ENCODE measurements around the gene IFITM10.
A peak's percentile ranks its signal among the peaks of the same experiment; 100 is the strongest.

Gene IFITM10

DNA sequence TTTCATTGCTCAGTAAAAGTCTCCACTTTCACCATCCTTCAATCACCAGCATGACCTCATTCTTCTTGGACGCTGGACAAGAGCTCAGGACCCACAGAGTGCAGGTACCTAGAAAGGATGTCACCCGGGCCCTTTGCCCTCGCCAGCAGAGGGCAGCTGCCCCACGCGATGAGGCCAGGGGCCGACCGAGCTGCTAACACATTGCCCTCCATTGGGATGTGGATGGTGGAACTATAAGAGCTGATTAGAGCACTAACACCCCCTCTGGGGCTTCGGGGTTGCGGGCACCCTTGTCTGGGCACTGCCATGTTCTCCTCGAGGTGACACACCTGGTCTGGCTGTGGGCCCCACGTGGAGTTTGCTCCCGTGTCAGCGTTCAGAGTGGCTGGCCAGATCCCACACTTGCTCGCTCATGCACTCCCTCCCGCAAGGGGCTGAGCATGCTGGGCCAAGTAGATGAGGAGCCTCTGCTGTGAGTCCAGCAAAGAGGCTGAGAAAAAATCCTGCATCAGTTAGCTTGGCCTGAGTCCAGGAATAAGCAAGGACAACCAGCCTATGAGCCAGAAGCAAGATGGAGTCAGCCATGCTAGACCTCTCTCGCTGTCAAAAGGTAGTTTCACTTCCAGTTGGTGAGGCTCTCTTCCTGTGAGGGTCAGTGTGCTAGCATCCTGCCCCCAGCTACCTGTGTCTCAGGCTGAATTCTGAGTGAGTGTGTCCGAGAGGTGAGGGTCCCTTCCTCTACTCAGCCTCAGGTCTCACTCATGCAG is 43.6 kb downstream of the IFITM10 start:
- no peak for DNase-seq

DNA sequence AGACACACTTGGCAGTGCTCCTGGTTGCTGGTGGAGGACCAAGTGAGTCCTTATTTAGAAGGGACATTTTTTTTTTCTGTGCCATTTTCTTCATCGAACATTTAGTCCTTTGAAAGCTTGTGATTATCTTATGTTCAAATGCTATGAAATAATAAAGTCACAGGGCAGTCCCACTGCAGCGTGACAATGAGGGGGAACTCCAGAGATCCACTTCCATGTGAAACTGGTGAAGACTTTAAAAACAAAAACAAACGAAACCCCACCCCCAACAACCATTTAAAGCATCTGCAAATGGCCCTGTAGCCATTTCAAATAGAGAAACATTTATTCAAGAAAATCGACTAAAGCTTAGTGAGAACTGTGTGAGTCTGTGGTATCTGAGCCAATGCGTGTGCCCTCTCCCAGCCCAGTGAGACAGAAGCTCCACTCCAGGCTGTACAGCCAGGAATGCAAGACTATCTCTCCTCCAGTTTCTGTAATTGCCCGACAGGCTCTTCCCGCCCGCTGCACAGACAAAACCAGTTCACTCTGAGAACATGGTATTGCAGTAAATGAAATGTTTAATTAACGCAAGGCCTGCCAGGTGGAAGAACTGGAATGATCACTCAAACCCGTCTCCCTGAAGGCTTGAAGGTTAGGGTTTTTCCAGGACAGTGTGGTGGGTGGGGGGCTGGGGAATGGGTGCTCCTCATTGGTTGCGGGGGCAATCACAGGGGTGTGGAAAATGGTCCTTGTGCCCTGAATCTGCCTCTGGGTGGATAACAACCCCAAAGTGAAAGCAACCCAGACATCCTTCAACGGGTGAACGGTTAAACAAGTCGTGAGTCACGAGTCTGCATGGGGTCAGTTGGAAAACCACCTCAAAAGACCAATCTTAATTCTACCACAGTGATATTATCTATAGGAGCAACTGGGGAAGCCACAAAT is 45.0 kb downstream of the IFITM10 start:
- DNase-seq: no peak

GRCh38 chr11:1703146-1703545 is 47.2 kb downstream of the IFITM10 start:
- no peak for DNase-seq

DNA sequence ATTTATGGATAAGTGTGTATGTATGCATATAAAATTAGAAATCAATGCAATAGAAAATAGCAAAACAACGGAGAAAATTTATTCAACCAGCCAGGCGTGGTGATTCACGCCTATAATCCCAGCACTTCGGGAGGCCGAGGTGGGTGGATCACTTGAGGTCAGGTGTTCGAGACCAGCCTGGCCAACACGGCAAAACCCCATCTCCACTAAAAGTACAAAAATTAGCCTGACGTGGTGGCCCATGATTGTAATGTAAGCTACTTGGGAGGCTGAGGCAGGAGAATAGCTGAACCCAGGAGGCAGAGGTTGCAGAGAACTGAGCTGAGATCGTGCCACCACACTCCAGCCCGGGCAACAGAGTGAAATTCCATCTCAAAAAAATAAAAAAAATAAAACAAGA is 47.9 kb downstream of the IFITM10 start:
- DNase-seq: no peak

GRCh38 chr11:1701091-1701807 is 49.1 kb downstream of the IFITM10 start:
- no peak for DNase-seq

DNA sequence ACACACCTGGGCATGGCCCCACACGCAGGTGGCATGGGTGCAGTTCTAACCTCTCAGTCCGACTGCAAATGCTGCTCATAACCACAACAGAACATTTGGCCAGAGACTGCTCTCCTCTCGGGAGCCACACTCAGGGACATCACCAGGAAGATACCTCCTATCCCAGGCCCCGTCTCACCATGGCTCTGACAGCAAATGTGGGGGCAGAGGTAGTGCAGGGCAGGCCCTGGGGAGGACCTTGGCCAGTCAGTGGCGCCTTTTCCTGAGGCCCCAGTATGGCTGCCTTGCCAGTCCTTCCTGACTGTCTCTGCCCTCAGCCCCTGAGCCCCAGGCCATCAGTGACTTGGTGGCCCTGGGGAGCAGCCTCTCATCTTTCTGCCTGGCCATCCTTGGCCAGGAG is 50.6 kb downstream of the IFITM10 start:
- no peak for DNase-seq

DNA sequence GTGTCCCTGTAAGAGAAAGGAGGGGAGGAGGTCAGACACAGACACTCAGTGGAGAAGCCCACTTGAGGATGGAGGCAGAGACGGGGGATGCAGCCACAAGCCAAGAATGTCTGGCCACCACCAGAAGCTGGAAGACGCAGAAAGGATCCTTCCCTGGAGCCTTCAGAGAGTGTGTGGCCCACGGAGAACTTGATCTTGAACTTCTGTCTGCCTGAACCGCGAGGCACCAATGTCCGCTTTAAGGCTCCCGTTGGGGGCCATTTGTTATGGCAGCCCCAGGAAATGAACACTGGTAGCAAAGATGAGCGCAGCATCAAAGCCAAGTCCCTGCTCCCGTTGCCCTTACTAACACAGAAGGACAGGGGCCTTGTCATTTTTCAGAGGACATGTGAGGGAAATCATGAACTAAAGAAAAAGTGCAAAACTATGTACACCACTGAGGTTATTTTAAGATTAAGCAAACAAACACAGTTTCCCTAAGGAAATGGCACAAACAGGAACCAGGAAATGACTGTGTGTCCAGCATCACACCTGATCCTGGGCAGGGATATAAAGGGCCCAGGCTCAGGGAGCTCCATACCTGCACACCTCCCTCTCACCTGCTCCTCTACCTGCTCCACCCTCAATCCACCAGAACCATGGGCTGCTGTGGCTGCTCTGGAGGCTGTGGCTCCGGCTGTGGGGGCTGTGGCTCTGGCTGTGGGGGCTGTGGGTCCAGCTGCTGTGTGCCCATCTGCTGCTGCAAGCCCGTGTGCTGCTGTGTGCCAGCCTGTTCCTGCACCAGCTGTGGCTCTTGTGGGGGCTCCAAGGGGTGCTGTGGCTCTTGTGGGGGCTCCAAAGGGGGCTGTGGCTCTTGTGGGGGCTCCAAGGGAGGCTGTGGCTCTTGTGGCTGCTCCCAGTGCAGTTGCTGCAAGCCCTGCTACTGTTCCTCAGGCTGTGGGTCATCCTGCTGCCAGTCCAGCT is 53.5 kb downstream of the IFITM10 start, which contains the start of gene KRTAP5-6:
Gene KRTAP5-6, plus strand, starts transcription at position 588 of the 963 bp plus-strand sequence. Its CDS starts 51 bp downstream, at position 639.
- DNase-seq: no peak

- no peak for DNase-seq
Measured at GRCh38 chr11:1695548-1696108, 54.8 kb downstream of the IFITM10 start.

DNA sequence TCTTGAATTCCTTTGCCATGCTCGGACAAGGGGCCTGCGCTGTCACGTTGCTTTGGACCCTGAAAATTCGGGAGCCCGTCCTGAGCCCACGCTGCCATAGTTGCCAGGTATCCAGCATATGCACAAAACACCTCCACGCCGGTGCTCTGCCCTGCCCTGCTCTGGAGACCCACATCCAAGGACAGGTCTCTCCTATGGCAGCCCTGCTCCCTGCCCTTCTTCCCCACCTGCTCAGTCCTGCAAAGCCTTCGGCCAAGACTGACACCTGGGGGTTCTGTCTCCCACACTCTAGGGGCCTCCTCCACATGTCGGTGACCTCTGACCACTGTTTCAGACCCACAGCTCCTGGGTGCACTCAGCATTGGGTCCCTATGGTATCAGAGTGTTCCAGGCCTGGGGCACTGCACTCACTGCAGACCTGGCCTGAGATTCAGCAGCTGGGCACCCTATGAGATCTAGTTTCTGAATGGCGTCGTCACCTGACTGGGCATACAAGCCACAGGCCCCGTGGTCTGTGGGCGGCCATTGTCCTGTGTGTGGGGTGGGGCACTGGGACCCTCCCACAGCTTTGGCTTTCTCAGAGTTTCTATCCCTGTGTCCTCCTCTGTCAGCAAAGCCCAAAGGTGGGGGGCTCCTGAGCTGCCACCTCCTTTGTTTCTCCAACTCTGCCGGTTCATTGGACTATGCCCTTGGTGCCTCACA is 55.4 kb downstream of the IFITM10 start:
- no peak for DNase-seq

GRCh38 chr11:1694064-1694845 is 56.1 kb downstream of the IFITM10 start:
- peak; percentile 73 for DNase-seq

GRCh38 chr11:1693327-1694063 is 56.9 kb downstream of the IFITM10 start:
- peak; percentile 71 for DNase-seq

DNA sequence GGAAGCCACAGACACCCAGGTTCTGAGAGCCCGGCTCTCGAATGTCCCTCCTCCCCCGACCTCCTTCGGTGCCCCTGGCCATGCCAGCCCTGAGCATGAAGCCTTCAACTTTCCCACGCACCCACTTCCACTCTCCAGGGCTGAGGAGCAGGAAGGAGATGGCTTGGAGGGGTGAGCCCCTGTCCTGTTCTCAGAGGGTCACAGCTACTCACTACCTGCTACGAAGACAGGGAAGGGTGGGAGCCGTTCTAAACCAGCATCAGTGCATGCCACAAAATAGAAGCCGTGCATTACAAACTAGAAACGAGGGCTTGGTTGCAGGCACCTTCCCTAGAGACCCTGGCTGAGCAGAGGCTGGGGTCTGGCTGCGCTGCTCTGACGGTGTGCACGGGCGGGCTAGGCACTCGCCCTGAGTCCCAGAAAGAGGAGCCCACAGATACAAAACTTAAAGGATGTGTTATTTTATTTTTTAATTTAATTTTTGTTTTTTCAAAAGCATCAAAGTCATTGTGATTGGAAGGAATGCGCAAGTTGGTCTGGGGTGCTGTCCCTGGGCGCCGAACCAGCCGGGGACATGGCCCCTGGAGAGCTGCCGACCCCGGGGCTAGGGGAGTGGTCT is 57.6 kb downstream of the IFITM10 start:
- no peak for DNase-seq

DNA sequence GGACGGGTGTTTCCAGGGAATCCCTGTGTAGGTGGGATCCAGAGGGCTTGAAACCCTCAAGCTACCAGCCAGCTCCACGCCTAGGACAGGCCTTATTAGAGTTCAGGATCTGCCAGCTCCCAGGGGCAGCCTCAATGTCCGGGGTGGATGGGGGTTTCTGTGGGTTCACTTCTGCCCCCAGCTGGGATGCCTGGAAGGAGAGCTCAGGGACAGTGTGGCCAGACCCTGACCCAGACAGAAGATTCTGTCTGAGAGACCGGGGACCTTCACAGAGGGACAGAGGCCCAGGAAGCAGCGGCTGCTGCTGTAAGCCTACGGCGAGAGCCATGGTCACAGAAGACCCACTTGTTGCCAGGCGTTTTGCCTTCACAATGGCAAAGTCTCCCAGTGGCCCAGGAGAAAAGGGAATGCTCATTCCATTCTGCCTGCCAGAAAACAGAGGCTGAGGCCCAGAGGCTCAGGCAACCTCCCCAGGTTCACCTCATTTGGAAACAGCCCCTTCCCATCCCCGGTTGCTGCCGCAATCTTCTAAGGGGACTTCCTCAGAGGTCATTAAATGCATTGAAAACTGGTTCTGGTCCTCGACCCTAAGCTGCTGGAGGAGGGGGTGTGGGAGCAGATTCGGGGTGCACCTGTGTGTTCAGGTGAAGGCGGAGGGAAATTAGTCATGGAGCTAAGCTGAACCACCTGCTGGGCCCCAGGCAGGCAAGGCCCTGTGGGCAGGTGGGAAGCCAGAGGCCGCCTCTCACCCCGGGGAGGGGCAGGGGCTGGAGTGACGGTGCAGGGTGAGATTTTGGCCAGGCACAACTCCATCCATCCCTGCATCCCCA is 58.3 kb downstream of the IFITM10 start:
- no peak for DNase-seq

DNA sequence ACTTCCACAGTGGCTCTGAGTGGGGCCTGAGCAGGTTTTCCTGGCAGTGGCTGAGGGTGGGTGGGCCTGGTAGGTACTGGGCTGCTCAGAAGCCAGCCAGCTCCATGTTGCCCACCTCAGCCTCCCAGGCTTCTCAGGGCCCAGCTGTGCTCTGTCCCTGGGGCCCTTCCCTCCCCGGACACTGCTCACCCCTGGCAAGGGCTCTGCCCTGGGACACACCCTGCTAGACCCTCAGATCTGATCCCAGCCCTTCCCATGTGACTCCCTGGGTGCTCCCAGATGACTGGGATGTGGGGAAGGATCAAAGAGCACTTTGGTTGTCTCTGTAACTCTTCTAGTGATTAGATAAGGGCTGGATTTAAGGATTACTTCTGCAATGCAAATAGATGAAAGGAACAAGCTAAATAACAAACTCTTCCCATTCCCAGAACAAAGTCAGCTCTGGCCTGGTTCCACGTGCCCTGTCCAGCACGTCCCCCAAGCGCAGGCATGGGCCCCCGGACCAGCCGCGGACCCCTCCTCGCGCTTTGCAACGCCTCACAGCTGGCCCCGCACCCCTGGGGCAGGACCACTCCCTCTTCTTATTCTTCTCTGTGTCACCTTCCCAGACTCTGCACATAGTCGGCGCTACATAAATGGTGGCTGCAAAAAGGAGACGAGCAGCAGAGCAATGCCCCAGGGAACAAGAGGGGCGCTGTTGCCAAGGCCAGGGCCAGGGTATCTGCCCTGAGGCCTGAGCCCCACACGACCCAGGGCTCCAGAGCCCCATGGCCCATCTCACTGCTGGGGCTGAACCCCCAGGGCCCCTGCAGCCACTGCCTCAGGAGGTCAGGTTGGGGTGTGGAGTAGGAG is 59.1 kb downstream of the IFITM10 start:
- no peak for DNase-seq

DNA sequence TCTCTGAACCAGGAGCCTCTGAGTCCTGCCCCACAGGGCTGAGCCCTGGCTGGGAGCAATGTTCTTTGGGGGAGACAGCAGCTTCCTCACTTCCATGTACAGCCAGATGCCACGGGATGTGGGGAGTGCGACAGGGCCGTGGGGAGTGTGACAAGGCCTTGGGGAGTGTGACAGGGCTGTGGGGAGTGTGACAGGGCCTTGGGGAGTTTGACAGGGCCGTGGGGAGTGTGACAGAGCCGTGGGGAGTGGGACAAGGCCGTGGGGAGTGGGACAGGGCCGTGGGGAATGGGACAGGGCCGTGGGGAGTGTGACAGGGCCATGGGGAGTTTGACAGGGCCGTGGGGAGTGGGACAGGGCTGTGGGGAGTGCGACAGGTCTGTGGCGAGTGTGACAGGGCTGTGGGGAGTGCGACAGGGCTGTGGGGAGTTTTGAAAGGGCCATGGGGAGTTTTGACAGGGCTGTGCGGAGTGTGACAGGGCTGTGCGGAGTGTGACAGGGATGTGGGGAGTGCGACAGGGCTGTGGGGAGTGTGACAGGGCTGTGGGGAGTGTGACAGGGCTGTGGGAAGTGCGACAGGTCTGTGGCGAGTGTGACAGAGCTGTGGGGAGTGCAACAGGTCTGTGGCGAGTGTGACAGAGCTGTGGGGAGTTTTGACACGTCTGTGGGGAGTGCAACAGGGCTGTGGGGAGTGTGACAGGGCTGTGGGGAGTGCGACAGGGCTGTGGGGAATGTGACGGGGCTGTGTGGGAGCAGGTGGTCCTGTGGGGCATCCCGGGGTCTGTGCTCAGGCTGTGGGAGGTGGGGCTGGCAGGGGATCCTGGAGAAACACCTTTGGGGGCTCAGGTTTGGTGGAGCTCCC is 60.0 kb downstream of the IFITM10 start:
- no peak for DNase-seq

All from effector CD8-positive, alpha-beta T cell (primary cell).